Measurements from ENCODE around the gene CHRND. TPM values are rescaled to one million over a fixed set of nuclear protein-coding genes. Genes with fewer than 3 reads are reported as not detected.

Gene CHRND
- total RNA-seq, 3 donors from 2014 or later (not counting 1 experiment from before 2014, with no cell fraction given) = not detected

- intact Hi-C loops (cut with micrococcal nuclease) = no loop called here
- no peak for TF ChIP-seq CTCF (IDR thresholded peaks at IDR 0.05)
These were observed 54.7 kb downstream of the CHRND start for GRCh38 chr2:232580648-232580981.

DNA sequence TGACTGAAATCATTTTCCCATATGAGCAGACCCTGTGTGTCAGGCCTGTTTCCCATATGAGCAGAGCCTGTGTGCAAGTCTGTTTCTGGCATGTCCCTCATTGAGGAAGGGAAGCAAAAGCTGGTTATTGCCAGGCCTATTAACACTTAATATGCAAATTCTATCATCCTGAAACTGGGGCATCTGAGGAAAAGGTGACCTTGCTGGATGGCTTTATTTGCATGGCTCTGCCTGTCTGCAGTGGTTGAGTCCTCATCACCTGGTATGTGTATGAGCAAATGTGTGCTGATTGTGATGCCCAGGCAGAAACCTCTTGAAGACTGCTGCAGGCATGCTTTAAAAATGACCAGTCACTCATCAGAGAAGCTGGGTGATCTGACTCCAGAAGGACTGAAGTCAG lies 55.8 kb downstream of the CHRND start:
- intact Hi-C loops (cut with micrococcal nuclease) = no loop called here
- peaks cover 9% of the 10 kb centered on the region for H3K36me3 Mint-ChIP-seq
- ATAC-seq = no peak

More at GRCh38 chr2:232580648-232580981, 54.7 kb downstream of the CHRND start:
- H3K27me3 ChIP-seq (ENCODE audit: control insufficient read depth, insufficient read depth, low read length) = no peaks in the 10 kb centered on the region
- no peaks in the 10 kb centered on the region for H3K9me3 ChIP-seq (ENCODE audit: control insufficient read depth, insufficient read depth, low read length)
- peaks cover 28% of the 10 kb centered on the region for H3K36me3 ChIP-seq (ENCODE audit: control insufficient read depth, insufficient read depth, low read length)
- Mint-ChIP-seq H3K36me3 (peaks cover 9% of the 10 kb centered on the region), H3K27me3 (ENCODE audit: low read depth in 2 of 2) (no peaks in the 10 kb centered on the region), H3K9me3 (no peaks in the 10 kb centered on the region), H3K4me1 (peaks cover 0 to 8% of the 10 kb centered on the region in 2 donors), H3K4me3 (no peak overlapping the region), H3K27ac (peak overlapping the region in 1 of 2 donors; percentile 4)
- no peak for ATAC-seq
- no peak overlapping the region for H3K4me3 ChIP-seq (ENCODE audit: low read length)
- WGBS (ENCODE audit: insufficient coverage) = 99% methylated on average over 5 of the region's 6 CpGs
- no peak for DNase-seq
- H3K4me1 ChIP-seq (ENCODE audit: control insufficient read depth, insufficient read depth, low read length) = no peaks in the 10 kb centered on the region
- no peak overlapping the region for H3K27ac ChIP-seq (ENCODE audit: low read length)

DNA sequence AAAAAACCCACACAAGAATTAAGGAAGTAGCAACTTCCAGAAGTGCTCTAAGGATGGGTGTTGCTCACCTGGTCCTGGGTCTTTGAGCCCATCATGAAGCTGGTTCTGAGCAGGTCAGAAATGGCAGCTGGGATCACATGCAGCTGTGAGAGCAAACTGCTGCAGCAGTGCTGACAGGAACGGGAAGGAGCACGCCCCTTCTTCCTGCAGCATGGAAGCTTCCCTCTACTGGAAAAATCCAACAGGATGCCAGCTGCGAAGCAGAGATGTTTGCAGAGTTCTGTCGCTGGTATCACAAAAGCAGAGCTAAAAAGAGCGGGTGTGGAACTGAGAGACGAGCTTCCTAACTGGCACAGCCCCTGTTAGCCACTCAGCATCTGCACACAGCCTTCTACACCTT lies 58.3 kb downstream of the CHRND start:
- intact Hi-C loops (cut with micrococcal nuclease) = no loop called here
- 94% methylated on average over 6 of the region's 6 CpGs for WGBS (ENCODE audit: insufficient coverage)
- H3K36me3 ChIP-seq (ENCODE audit: control insufficient read depth, insufficient read depth, low read length) = peaks cover 17% of the 10 kb centered on the region
- H3K9me3 ChIP-seq (ENCODE audit: control insufficient read depth, insufficient read depth, low read length) = no peaks in the 10 kb centered on the region
- no peak overlapping the region for H3K27ac ChIP-seq (ENCODE audit: low read length)
- TF ChIP-seq CTCF (IDR thresholded peaks at IDR 0.05) = no peak
- DNase-seq (no peak), ATAC-seq (no peak)
- peak overlapping the region in 1 of 2 donors; percentile 14 for H3K27ac Mint-ChIP-seq
- H3K36me3 Mint-ChIP-seq = peaks cover 9% of the 10 kb centered on the region
- H3K4me1 ChIP-seq (ENCODE audit: control insufficient read depth, insufficient read depth, low read length) = no peaks in the 10 kb centered on the region
- no peaks in the 10 kb centered on the region for H3K27me3 Mint-ChIP-seq (ENCODE audit: low read depth in 2 of 2)
- no peaks in the 10 kb centered on the region for H3K9me3 Mint-ChIP-seq
- no peaks in the 10 kb centered on the region for H3K27me3 ChIP-seq (ENCODE audit: control insufficient read depth, insufficient read depth, low read length)
- H3K4me3 Mint-ChIP-seq = no peak overlapping the region
- H3K4me3 ChIP-seq (ENCODE audit: low read length) = no peak overlapping the region
- H3K4me1 Mint-ChIP-seq = peaks cover 0 to 8% of the 10 kb centered on the region in 2 donors

More for the DNA sequence above, 55.8 kb downstream of the CHRND start:
- TF ChIP-seq CTCF (IDR thresholded peaks at IDR 0.05) = no peak
- H3K27me3 Mint-ChIP-seq (ENCODE audit: low read depth in 2 of 2) = no peaks in the 10 kb centered on the region
- no peak overlapping the region for H3K27ac Mint-ChIP-seq
- H3K4me1 Mint-ChIP-seq = peaks cover 0 to 8% of the 10 kb centered on the region in 2 donors
- H3K27ac ChIP-seq (ENCODE audit: low read length) = no peak overlapping the region
- no peaks in the 10 kb centered on the region for H3K9me3 ChIP-seq (ENCODE audit: control insufficient read depth, insufficient read depth, low read length)
- H3K4me3 ChIP-seq (ENCODE audit: low read length) = no peak overlapping the region
- no peaks in the 10 kb centered on the region for H3K9me3 Mint-ChIP-seq
- no peak for DNase-seq
- peaks cover 25% of the 10 kb centered on the region for H3K36me3 ChIP-seq (ENCODE audit: control insufficient read depth, insufficient read depth, low read length)
- H3K4me1 ChIP-seq (ENCODE audit: control insufficient read depth, insufficient read depth, low read length) = no peaks in the 10 kb centered on the region
- H3K4me3 Mint-ChIP-seq = no peak overlapping the region
- no peaks in the 10 kb centered on the region for H3K27me3 ChIP-seq (ENCODE audit: control insufficient read depth, insufficient read depth, low read length)

Other genes starting within 250 kb of the CHRND start
- gene ALPP, start 147.4 kb upstream of the CHRND start, total RNA-seq = under 1 TPM in 1 of 3 donors, not detected in 2; 0.30 TPM
- not detected for gene ALPG, start 119.3 kb upstream of the CHRND start, total RNA-seq
- gene ALPI, start 70.0 kb upstream of the CHRND start, total RNA-seq = not detected
- not detected for gene ECEL1, start 38.3 kb upstream of the CHRND start, total RNA-seq
- not detected for gene PRSS56, start 5.8 kb upstream of the CHRND start, total RNA-seq
- not detected for gene CHRNG, start 13.5 kb downstream of the CHRND start, total RNA-seq
- gene TIGD1, start 24.4 kb downstream of the CHRND start, total RNA-seq = 10 to 100 TPM; 10.6 to 13.2 (median 12.4) TPM
- 10 to 100 TPM; 62.2 to 67.6 (median 63.5) TPM for gene EIF4E2, start 24.5 kb downstream of the CHRND start, total RNA-seq
- under 1 TPM in 1 of 3 donors, not detected in 2; 0.58 TPM for gene EFHD1, start 107.4 kb downstream of the CHRND start, total RNA-seq
- gene GIGYF2, start 171.2 kb downstream of the CHRND start, total RNA-seq = 10 to 100 TPM; 73.6 to 85.3 (median 80.1) TPM